ENCODE results near the gene S100A3. TPM values are rescaled to one million over a fixed set of nuclear protein-coding genes. Genes with fewer than 3 reads are reported as not detected.
A peak's percentile ranks its signal among the peaks of the same experiment; 100 is the strongest.

Gene S100A3
- polyA plus RNA-seq, 3 donors, result 0.31 to 0.54 TPM; not detected in 1

DNA sequence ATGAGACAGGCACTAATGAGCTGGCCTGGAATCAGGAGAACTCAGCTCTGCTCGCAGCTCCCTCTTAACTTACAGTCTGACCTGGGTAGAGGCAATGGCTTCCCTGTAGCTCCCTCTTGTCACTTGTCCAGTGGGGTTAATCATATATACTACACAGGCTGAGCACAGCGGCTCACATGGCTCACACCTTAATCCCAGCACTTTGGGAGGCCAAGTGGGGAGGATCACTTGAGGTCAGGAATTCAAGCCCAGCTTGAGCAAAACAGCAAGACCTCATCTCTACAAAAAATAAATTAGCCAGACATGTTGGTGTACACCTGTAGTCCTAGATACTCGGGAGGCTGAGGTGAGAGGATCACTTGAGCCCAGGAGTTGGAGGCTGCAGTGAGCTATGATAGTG, 17.4 kb downstream of the S100A3 start:
- H3K27ac ChIP-seq (ENCODE audit: low read depth in 1 of 2, low read length in 2 of 2), result no peak overlapping the region
- peaks cover 6 to 10% of the 10 kb centered on the region in 2 donors for H3K36me3 ChIP-seq (replicated peaks in 1 of 2; ENCODE audit: control insufficient read depth in 1 of 2, insufficient read depth in 2 of 2, low read length in 2 of 2)
- H3K27ac Mint-ChIP-seq, result peak overlapping the region in 2 of 7 donors; percentile 50 to 72

GRCh38 chr1:153527683-153528040, 21.4 kb downstream of the S100A3 start:
- peaks cover 14 to 31% of the 10 kb centered on the region in 2 donors for H3K36me3 Mint-ChIP-seq
- WGBS (ENCODE audit: insufficient coverage), result 75% methylated on average over 1 of the region's 5 CpGs
- no peak overlapping the region for H2AFZ ChIP-seq (ENCODE audit: insufficient read depth, low read depth, low read length, poor library complexity, severe bottlenecking)
- H3K4me2 ChIP-seq (replicated peaks; ENCODE audit: extremely low read depth, low read length, poor library complexity, severe bottlenecking), result no peak overlapping the region
- DNase-seq, result no peak
- no peak overlapping the region for H3K27ac ChIP-seq (ENCODE audit: low read depth in 1 of 2, low read length in 2 of 2)
- peaks cover 0 to 5% of the 10 kb centered on the region in 2 donors for H3K36me3 ChIP-seq (replicated peaks in 1 of 2; ENCODE audit: control insufficient read depth in 1 of 2, insufficient read depth in 2 of 2, low read length in 2 of 2)
- TF ChIP-seq CTCF (IDR thresholded peaks at IDR 0.05), result no peak
- H3K4me1 ChIP-seq (ENCODE audit: control insufficient read depth in 1 of 2, insufficient read depth in 2 of 2, low read length in 2 of 2), result peaks cover 36 to 42% of the 10 kb centered on the region in 2 donors
- intact Hi-C loops (cut with micrococcal nuclease), result no loop called here
- peak overlapping the region in 1 of 7 donors; percentile 25 for H3K27ac Mint-ChIP-seq
- peaks cover 13% of the 10 kb centered on the region for H3K79me2 ChIP-seq (ENCODE audit: insufficient read depth, low read length)
- no peaks in the 10 kb centered on the region for H3K27me3 ChIP-seq (ENCODE audit: control insufficient read depth in 2 of 2, insufficient read depth in 2 of 2, low read length in 2 of 2)
- H4K20me1 ChIP-seq (ENCODE audit: insufficient read depth, low read length), result peaks cover 4% of the 10 kb centered on the region
- peaks cover 0 to under 1% (median 0%) of the 10 kb centered on the region in 7 donors for H3K9me3 Mint-ChIP-seq
- peaks cover 0 to 4% (median 0%) of the 10 kb centered on the region in 3 donors for H3K27me3 Mint-ChIP-seq (ENCODE audit: low read depth in 3 of 3)
- peaks cover 46% of the 10 kb centered on the region for H3K4me1 Mint-ChIP-seq
- H3K9ac ChIP-seq (ENCODE audit: insufficient read depth, low read length, poor library complexity, severe bottlenecking), result no peak overlapping the region
- no peak overlapping the region for H3K4me3 ChIP-seq (replicated peaks in 1 of 3; ENCODE audit: low read depth in 2 of 3, low read length in 3 of 3)
- H3K9me3 ChIP-seq (replicated peaks in 1 of 2; ENCODE audit: control insufficient read depth in 1 of 2, insufficient read depth in 1 of 2, low read length in 2 of 2), result no peaks in the 10 kb centered on the region
- H3K4me3 Mint-ChIP-seq, result no peak overlapping the region

More for the DNA sequence above, 17.4 kb downstream of the S100A3 start:
- DNase-seq, result no peak
- no peak overlapping the region for H3K9ac ChIP-seq (ENCODE audit: insufficient read depth, low read length, poor library complexity, severe bottlenecking)
- H3K9me3 Mint-ChIP-seq, result no peaks in the 10 kb centered on the region
- H2AFZ ChIP-seq (ENCODE audit: insufficient read depth, low read depth, low read length, poor library complexity, severe bottlenecking), result no peak overlapping the region
- peaks cover 44% of the 10 kb centered on the region for H3K79me2 ChIP-seq (ENCODE audit: insufficient read depth, low read length)
- no peaks in the 10 kb centered on the region for H3K27me3 Mint-ChIP-seq (ENCODE audit: low read depth in 3 of 3)
- H3K9me3 ChIP-seq (replicated peaks in 1 of 2; ENCODE audit: control insufficient read depth in 1 of 2, insufficient read depth in 1 of 2, low read length in 2 of 2), result no peaks in the 10 kb centered on the region
- no CpG with 5 or more reads among the region's 3 CpGs for WGBS (ENCODE audit: insufficient coverage)
- no peak overlapping the region for H3K4me2 ChIP-seq (replicated peaks; ENCODE audit: extremely low read depth, low read length, poor library complexity, severe bottlenecking)
- intact Hi-C loops (cut with micrococcal nuclease), result loop anchor here (5.0 kb wide), 1 partner anchor 101 kb away; the partner anchor contains the start of gene CHTOP (in 2 of the 2)
- no peak for TF ChIP-seq CTCF (IDR thresholded peaks at IDR 0.05)
- no peak overlapping the region for H3K4me3 ChIP-seq (replicated peaks in 1 of 3; ENCODE audit: low read depth in 2 of 3, low read length in 3 of 3)
- peaks cover 30% of the 10 kb centered on the region for H4K20me1 ChIP-seq (ENCODE audit: insufficient read depth, low read length)
- no peaks in the 10 kb centered on the region for H3K27me3 ChIP-seq (ENCODE audit: control insufficient read depth in 2 of 2, insufficient read depth in 2 of 2, low read length in 2 of 2)
- H3K4me3 Mint-ChIP-seq, result no peak overlapping the region
- H3K4me1 Mint-ChIP-seq, result peaks cover 64% of the 10 kb centered on the region
- H3K36me3 Mint-ChIP-seq, result peaks cover 28 to 49% of the 10 kb centered on the region in 2 donors
- H3K4me1 ChIP-seq (ENCODE audit: control insufficient read depth in 1 of 2, insufficient read depth in 2 of 2, low read length in 2 of 2), result peaks cover 58 to 62% of the 10 kb centered on the region in 2 donors
